Astrocyte (in vitro differentiated cells and primary cell): ENCODE measurements around the gene CTSE. TPM values are rescaled to one million over a fixed set of nuclear protein-coding genes. Genes with fewer than 3 reads are reported as not detected.
A peak's percentile ranks its signal among the peaks of the same experiment; 100 is the strongest.

Experiments used
- DNase-seq: peaks from one replicate; pipeline ENCODE4 v3.0.0-alpha.2; 2010; ENCODE audit warnings: low read depth
- FAIRE-seq: peaks from 2 replicates; lab custom pipeline; 2011; peaks lifted over from hg19 to GRCh38; lab: Jason Lieb, UNC
- H2AFZ ChIP-seq: 2 replicates; pipeline ENCODE4 v1.6.0; 2012; ENCODE audit warnings: low read depth, low read length, inconsistent platforms
- H3K27ac ChIP-seq: 2 replicates; pipeline ENCODE4 v1.5.1; 2011; ENCODE audit warnings: low read depth, low read length, inconsistent platforms
- H3K27me3 ChIP-seq: 2 replicates; pipeline ENCODE4 v1.6.0; 2011; ENCODE audit warnings: low read length, inconsistent platforms; ENCODE audit not compliant: insufficient read depth
- H3K36me3 ChIP-seq: 2 replicates; pipeline ENCODE4 v1.5.1; 2011; ENCODE audit warnings: low read length, inconsistent platforms; ENCODE audit not compliant: insufficient read depth
- H3K4me1 ChIP-seq: 2 replicates; pipeline ENCODE4 v1.5.1; 2011; ENCODE audit warnings: low read length, inconsistent platforms; ENCODE audit not compliant: insufficient read depth
- H3K4me2 ChIP-seq: 2 replicates; pipeline ENCODE4 v1.6.0; 2012; ENCODE audit warnings: low read length, inconsistent platforms
- H3K4me3 ChIP-seq: 2 replicates; pipeline ENCODE4 v1.5.1; 2011; ENCODE audit warnings: low read depth, mild to moderate bottlenecking, low read length, inconsistent platforms; ENCODE audit not compliant: insufficient read depth
- H3K79me2 ChIP-seq: 2 replicates; pipeline ENCODE4 v1.6.0; 2012; ENCODE audit warnings: mild to moderate bottlenecking, low read length, inconsistent platforms; ENCODE audit not compliant: insufficient read depth
- H3K9ac ChIP-seq: 2 replicates; pipeline ENCODE4 v1.6.0; 2012; ENCODE audit warnings: mild to moderate bottlenecking, low read length, inconsistent platforms
- H3K9me3 ChIP-seq: 2 replicates; pipeline ENCODE4 v1.5.1; 2012; ENCODE audit warnings: low read depth, mild to moderate bottlenecking, low read length, inconsistent platforms; ENCODE audit not compliant: insufficient read depth
- H4K20me1 ChIP-seq: 2 replicates; pipeline ENCODE4 v1.6.0; 2012; ENCODE audit warnings: low read length, inconsistent platforms; ENCODE audit not compliant: insufficient read depth
- H3K27ac Mint-ChIP-seq: one replicate; pipeline ENCODE4 v1.8.0; 2021; ENCODE audit warnings: mild to moderate bottlenecking, mixed read lengths; ENCODE audit not compliant: unreplicated experiment
- H3K27me3 Mint-ChIP-seq: one replicate; pipeline ENCODE4 v1.8.0; 2021; ENCODE audit warnings: low read depth, mixed read lengths; ENCODE audit not compliant: unreplicated experiment
- H3K36me3 Mint-ChIP-seq: one replicate; pipeline ENCODE4 v1.8.0; 2021; ENCODE audit warnings: low read depth, mixed read lengths; ENCODE audit not compliant: unreplicated experiment
- H3K4me1 Mint-ChIP-seq: one replicate; pipeline ENCODE4 v1.8.0; 2021; ENCODE audit warnings: low read depth, mixed read lengths; ENCODE audit not compliant: unreplicated experiment
- H3K4me3 Mint-ChIP-seq: one replicate; pipeline ENCODE4 v1.8.0; 2021; ENCODE audit warnings: mild to moderate bottlenecking, moderate library complexity, mixed read lengths; ENCODE audit not compliant: unreplicated experiment
- H3K9me3 Mint-ChIP-seq: one replicate; pipeline ENCODE4 v1.8.0; 2021; ENCODE audit warnings: mild to moderate bottlenecking, mixed read lengths; ENCODE audit not compliant: unreplicated experiment
- CTCF ChIP-seq: IDR thresholded peaks from 2 replicates; pipeline ENCODE4 v1.5.1; 2011; ENCODE audit warnings: low read depth, mild to moderate bottlenecking, inconsistent platforms, low read length, moderate library complexity; ENCODE audit not compliant: insufficient read depth
- EZH2 ChIP-seq: IDR thresholded peaks from 2 replicates; pipeline ENCODE4 v1.6.1; 2012; ENCODE audit warnings: mild to moderate bottlenecking, low read length, inconsistent platforms; ENCODE audit not compliant: insufficient read depth
- total RNA-seq: library from RNA; stranded (reverse); gene quantifications from 2 replicates; pipeline ENCODE4 v1.2.1, GENCODE V29; 2021

The CTSE gene
- total RNA-seq, 1 donor from 2014 or later = not detected

DNA sequence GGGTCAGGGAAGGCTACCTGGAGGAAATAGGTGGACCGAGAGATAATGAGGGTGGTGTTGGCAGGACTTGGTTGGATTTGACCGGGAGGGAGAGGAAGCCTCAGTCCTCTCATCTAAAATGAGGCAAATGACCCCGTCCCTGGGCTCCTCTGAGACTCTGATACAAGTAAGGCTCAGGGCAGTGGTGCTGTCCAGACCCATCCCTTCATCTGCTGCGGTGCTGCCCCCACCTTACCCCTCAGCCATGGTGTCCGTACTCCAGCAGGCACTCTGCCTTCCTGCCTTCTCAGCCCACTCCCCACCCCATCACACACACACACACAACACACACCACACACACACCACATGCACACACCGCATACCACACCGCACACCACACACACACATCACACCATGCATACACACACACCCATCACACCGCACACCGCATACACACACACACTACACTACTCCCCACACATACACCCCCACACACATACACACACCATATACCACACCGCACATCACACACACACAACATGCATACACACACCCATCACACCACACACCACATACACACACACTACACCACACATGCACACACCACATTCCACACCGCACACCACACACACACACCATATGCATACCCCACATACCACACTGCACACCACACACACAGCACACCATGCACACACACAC lies 51.1 kb downstream of the CTSE start:
- H3K79me2 ChIP-seq = no peaks in the 10 kb centered on the region
- no peaks in the 10 kb centered on the region for H3K9me3 Mint-ChIP-seq
- H3K4me3 ChIP-seq = no peak overlapping the region
- H3K36me3 ChIP-seq = no peaks in the 10 kb centered on the region
- DNase-seq (peak; percentile 58), FAIRE-seq (no peak)
- H3K4me2 ChIP-seq = no peak overlapping the region
- peaks cover 15% of the 10 kb centered on the region for H3K27me3 Mint-ChIP-seq
- H3K4me1 ChIP-seq = peaks cover 5% of the 10 kb centered on the region
- H3K4me3 Mint-ChIP-seq = no peak overlapping the region
- H3K9me3 ChIP-seq = no peaks in the 10 kb centered on the region
- H3K27ac Mint-ChIP-seq = no peak overlapping the region
- H4K20me1 ChIP-seq = no peaks in the 10 kb centered on the region
- H2AFZ ChIP-seq = no peak overlapping the region
- no peak overlapping the region for H3K9ac ChIP-seq
- H3K4me1 Mint-ChIP-seq = peaks cover 7% of the 10 kb centered on the region
- H3K27me3 ChIP-seq = no peaks in the 10 kb centered on the region
- H3K27ac ChIP-seq = no peak overlapping the region
- no peaks in the 10 kb centered on the region for H3K36me3 Mint-ChIP-seq
- no peak for TF ChIP-seq CTCF
- TF ChIP-seq EZH2 = no peak

DNA sequence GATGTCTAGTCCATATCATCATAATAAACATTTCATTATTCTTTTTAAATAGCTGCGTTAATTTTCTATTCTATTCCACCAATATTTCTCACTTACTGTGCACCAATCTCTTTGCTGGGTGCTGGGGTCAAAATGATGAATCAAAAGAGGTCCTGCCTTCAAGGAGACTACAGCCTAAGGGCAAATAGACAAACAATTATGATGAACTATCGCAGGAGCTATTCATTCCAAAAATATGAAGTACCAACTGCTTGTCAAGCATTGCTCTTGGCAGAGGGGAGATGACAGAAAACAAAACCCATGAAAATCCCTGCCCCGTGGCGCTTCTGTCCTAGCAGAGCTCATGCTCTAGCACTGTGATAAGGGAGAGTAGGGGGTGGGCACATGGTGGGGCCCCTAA lies 51.6 kb downstream of the CTSE start:
- TF ChIP-seq CTCF = no peak
- no peak for TF ChIP-seq EZH2
- Histone ChIP-seq H3K9me3 (no peaks in the 10 kb centered on the region), H2AFZ (no peak overlapping the region), H4K20me1 (no peaks in the 10 kb centered on the region), H3K9ac (no peak overlapping the region), H3K27me3 (no peaks in the 10 kb centered on the region), H3K4me2 (no peak overlapping the region), H3K4me3 (no peak overlapping the region), H3K79me2 (no peaks in the 10 kb centered on the region), H3K36me3 (no peaks in the 10 kb centered on the region), H3K27ac (no peak overlapping the region), H3K4me1 (peaks cover 4% of the 10 kb centered on the region)
- Mint-ChIP-seq H3K27me3 (peaks cover 19% of the 10 kb centered on the region), H3K4me1 (peaks cover 5% of the 10 kb centered on the region), H3K27ac (no peak overlapping the region), H3K4me3 (no peak overlapping the region), H3K9me3 (no peaks in the 10 kb centered on the region), H3K36me3 (no peaks in the 10 kb centered on the region)
- DNase-seq = no peak
- no peak for FAIRE-seq

GRCh38 chr1:205971082-205971481 lies 52.6 kb downstream of the CTSE start:
- DNase-seq (no peak), FAIRE-seq (no peak)
- Mint-ChIP-seq H3K4me3 (no peak overlapping the region), H3K27me3 (peaks cover 20% of the 10 kb centered on the region), H3K36me3 (no peaks in the 10 kb centered on the region), H3K9me3 (peaks cover 2% of the 10 kb centered on the region), H3K27ac (no peak overlapping the region), H3K4me1 (no peaks in the 10 kb centered on the region)
- no peak overlapping the region for H3K9ac ChIP-seq
- no peaks in the 10 kb centered on the region for H3K79me2 ChIP-seq
- H4K20me1 ChIP-seq = no peaks in the 10 kb centered on the region
- no peak overlapping the region for H3K27ac ChIP-seq
- no peaks in the 10 kb centered on the region for H3K36me3 ChIP-seq
- no peaks in the 10 kb centered on the region for H3K9me3 ChIP-seq
- no peak overlapping the region for H3K4me3 ChIP-seq
- H2AFZ ChIP-seq = no peak overlapping the region
- no peak overlapping the region for H3K4me2 ChIP-seq
- no peaks in the 10 kb centered on the region for H3K27me3 ChIP-seq
- TF ChIP-seq CTCF (no peak), EZH2 (no peak)
- H3K4me1 ChIP-seq = no peaks in the 10 kb centered on the region
